NCI-H524 (cell line): ENCODE measurements around the gene GPR42.
"Not testable (repeated sequence)": the region's sequence is repeated elsewhere in the genome, so short reads cannot be mapped to it uniquely, and the experiment has no call there.

Experiments used
- DNase-seq, 2 experiments: peaks; one replicate each; lab custom pipeline; 2025; lab: John Stamatoyannopoulos, UW

Gene GPR42

DNA sequence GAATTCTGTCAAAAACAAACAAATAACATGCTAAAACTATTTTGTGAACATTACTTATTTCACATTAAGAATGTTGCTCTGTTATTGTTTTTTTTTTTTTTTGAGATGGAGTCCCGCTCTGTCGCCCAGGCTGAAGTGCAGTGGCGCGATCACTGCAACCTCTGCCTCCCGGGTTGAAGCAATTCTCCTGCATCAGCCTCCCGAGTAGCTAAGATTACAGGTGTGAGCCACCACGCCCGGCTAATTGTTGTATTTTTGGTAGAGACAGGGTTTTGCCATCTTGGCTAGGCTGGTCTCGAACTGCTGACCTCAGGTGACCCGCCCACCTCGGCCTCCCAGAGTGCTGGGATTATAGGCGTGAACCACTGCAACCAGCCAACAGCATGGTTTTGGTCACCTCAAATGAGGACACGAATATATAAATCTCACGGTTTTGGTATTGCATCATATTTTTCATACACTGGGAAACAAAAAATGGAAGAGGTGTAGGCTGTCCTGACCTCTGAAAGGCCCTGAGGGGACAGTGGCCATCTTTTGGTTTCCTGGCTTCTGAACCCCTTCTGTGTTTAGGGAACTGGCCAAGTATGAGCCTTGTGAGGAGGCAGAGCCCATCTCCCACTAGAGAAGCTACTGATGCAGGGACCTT, 25.5 kb downstream of the GPR42 start:
- DNase-seq, result no peak

DNA sequence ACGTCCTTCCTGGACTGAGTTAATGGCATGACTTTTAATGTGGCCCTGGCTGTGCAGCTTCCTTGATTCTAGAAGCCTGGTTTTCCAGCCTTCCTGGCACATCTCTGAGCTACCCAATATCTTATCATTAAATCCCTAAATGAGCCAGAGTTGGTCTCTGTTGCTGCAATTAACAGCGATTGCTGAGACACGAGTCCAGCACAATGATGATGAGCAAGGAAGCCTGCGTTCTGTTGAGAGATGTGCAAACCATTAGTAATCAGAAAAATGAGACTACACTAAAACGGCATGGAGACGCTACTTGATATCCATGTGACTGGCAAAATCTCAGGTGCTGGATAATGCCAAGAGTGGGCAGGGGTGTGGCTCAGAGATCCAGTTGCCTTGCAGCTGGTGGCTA, 26.2 kb downstream of the GPR42 start:
- DNase-seq, result no peak

DNA sequence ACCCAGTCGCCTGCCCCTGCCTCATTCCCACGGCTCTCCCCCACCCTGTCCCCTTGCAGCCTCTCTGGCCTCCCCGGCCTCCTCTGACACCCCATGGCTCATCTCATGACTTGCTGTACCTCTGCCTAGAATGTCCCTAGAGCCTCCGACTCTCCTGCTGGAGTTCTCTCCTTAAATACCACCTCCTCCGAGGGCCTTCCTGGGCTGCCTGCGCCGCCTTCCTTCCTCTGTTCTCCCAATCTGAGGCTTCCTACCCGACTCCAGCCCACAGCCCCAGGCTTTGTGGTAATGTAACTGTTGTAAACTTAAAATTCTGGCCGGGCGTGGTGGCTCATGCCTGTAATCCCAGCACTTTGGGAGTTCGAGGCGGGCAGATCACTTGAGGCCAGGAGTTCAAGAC, 27.7 kb downstream of the GPR42 start:
- DNase-seq, result no peak

DNA sequence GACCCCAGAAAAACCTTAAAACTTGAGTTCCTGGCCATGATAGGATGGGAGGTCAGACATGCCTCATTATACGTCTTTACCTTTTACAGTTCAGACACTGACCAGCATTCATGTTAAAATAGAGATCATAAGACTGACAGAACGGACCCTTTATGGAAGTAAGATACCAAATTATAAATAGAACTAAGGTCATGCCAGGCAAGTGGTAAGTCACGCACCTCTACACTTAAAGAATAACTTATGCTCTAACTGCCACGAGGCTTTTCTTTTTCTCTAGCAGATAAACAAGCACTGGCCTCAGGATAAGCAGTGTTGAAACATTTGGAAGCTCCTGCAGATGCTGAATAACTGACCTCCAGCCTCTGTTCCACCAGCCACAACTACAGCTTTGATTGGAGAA, 28.4 kb downstream of the GPR42 start:
- DNase-seq, result no peak

DNA sequence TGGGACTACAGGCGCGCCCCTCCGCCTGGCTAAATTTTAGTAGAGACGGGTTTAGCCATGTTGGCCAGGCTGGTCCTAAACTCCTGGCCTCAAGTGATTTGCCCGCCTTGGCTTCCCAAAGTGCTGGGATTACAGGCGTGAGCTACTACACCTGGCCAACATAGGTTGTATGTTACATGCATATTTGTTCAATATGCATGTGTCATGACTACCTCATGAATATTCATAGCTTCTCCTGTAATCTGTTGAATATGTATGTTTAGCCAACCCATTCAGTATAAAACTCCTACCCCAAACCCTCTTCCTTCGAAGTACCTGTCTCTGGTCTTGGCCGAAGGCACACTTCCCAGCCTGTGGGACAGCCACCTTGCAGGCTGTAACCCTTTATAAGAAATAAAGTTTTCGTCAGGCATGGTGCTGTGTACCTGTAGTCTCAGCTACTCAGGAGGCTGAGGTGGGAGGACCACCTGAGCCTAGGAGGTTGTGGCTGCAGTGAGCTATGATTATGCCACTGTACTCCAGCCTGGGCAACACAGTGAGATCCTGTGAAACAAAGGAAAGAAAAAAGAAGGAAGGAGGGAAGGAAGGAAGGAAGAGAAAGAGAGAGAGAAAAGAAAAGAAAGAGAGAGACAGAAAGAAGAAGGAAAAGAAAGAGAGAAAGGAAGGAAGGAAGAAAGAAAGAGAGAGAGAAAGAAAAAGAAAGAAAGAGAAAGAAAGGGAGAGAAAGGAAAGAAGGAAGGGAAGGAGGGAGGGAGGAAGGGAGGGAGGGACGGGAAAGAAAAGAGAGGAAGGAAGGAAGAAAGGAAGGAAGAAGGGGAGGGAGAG, 29.3 kb downstream of the GPR42 start:
- DNase-seq, result no peak

DNA sequence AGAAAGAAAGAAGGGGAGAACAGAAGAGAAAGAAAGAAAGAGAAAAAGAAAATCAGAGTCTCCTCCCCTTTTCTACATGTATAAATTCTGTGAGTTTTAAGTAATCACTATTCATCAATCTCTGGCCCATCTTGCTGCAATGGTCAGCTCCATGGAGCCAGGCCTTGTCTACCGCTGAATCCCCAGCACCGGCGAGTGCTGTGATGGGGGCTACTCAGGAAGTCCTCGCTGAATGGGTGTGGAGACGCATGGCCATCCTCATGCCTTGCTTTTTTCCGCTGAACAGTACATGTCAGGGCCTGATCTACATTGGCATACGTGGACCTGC, 29.9 kb downstream of the GPR42 start:
- DNase-seq, result no peak

DNA sequence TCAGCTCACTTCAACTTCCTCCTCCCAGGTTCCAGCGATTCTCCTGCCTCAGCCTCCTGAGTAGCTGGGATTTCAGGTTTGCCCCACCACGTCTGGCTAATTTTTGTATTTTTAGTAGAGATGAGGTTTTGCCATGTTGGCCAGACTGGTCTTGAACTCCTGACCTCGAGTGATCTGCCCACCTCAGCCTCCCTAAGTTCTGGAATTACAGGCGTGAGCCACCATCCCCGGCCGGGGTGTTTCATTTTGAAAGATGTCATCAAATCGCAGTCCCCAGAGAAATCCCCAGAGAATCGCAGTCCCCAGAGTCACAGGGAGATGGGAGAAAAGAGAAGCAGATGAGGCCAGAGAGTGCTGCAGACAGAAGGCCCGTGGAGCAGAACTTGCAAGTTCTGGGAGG, 30.5 kb downstream of the GPR42 start:
- not testable (repeated sequence) for DNase-seq

DNA sequence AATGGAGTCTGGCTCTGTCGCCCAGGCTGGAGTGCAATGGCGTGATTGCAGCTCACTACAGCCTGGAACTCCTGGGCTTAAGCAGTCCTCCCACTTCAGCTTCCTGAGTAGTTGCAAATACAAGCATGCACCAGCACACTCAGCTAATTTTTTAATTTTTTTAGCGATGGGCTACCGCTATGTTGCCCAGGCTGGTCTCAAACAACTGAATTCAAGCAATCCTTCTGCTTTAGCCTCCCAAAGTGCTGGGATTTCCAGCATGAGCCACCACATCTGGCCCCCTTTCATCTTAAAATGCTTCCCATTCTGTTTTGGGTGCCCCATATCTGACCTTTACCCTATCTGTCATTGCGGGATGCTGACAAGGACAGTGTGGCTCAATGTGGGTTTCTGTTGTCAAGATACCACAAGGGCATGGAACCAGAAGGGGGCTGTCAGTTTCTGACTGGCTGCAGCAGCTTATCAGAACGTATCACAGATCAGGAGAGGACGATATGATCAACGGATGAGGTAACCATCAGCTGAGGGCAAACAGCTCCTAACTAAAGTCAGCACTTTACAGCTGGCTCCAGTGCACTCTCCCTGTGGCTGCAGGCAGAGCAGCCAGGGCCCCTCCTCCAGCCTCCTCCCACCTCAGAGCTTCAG, 32.4 kb downstream of the GPR42 start:
- no peak for DNase-seq

DNA sequence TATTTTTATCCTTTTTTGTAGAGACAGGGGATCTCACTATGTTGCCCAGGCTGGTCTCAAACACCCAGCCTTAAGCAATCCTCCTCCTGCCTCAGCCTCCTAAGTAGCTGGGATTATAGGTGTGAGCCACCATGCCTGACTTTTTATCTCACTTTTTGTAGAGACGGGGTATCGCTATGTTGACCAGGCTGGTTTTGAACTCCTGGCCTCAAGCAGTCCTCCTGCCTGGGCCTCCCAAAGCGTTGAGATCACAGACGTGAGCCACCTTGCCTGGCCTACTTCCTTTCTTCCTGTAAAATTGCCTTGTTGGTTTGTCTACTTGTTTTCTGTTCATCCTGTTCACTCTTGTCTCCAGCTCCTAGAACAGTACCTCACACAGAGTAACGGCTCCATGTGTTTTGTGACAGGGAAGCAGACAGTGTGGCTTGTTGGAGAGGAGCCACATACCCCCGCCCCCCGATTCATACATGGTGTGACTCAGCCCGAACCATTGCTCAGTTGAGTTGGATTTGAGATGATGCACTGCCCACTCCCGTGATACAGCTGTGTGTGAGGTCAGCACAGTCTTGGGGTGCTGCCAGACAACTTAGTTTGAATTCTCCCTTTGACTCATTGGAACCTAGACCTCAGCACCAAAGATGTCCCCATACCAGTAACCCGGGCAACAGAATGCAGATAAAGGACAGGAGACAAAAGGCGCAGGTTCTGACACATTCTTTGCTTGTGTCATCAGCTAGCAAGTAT, 34.2 kb downstream of the GPR42 start:
- no peak for DNase-seq

DNA sequence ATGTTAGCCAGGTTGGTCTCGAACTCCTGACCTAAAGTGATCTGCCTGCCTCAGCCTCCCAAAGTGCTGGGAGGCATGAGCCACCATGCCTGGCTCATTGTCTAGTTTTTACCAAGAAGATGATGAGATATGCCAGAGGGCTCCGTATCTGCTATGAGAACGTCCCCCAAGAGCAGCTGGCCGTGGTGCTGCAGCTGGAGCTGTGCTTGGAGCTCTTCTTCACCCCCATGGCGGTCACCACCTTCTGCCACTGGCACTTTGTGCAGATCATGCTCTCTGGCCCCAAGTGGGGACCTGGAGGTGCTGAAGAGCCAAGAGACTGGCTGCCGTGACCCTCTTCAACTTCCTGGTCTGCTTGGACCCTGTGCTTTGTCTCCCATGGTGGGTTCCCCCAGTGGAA, 36.8 kb downstream of the GPR42 start:
- DNase-seq, result no peak

DNA sequence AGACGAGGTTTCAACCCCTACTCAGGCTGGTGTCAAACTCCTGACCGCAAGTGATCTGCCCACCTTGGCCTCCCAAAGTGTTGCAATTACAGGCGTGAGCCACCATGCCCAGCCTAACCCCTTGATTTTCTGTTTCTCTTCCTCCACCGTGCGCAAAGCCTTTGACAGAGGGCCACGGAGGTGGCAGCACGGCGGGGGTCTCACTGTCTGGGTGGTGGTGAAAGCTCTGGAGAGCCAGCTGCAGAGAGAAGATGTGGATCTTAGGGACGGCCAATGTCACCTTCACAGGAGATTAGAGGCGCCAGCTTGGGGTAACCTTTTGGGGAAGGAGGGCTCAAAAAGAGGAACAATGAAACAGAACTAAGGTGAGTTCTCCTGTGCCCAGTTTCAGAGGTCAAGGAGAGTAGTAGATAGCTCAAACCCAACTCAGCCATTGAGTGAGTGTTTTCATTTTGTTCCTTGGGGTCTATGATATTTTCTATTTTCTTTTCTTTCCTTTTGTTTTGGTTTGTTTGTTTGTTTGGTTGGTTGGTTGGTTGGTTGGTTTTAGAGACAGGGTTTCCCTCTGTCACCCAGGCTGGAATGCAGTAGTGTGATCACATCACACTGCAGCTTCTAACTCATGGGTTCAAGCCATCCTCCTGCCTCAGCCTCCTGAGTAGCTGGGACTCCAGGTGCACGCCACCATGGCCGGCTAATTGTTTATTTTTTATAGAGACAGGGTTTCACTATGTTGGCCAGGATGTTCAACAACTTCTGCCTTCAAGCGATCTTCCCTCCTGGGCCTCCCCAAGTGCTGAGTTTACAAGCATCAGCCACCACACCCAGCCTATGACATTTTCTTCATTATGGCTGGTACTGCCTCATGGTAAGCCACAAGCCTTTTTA, 37.7 kb downstream of the GPR42 start:
- DNase-seq, result no peak

DNA sequence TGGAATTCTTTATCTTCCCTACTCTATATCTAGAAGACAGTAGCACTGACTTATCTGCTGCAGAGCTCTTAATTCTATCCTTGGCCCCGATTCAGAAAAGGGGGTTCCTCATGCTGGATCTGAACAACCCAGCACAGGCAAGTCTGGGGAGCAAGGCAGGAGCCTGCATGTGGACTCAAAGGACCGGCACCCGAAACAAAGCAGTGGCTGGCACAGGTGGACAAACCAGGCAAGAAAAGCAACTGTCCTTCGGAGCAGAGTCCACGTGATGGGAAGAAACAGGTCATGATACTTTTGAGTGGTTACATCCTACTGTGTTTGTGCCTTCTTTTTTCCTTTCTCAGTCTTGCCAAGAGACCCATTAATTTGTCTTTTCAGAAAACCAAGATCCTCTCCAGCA, 38.3 kb downstream of the GPR42 start:
- no peak for DNase-seq

DNA sequence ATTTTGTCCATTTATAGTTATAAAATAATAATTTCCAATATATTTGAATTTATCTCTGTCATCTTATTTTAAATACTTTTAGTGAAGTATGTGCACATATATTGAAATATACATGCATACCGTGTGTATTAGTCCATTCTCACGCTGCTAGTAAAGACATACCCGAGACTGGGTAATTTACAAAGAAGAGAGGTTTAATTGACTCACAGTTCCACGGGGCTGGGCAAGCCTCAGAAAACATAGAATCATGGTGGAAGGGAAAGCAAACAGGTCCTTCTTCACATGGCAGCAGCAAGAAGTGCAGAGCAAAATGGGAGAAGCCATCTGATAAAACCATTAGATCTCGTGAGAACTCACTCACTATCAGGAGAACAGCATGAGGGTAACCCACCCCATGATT, 39.6 kb downstream of the GPR42 start:
- DNase-seq, result no peak

DNA sequence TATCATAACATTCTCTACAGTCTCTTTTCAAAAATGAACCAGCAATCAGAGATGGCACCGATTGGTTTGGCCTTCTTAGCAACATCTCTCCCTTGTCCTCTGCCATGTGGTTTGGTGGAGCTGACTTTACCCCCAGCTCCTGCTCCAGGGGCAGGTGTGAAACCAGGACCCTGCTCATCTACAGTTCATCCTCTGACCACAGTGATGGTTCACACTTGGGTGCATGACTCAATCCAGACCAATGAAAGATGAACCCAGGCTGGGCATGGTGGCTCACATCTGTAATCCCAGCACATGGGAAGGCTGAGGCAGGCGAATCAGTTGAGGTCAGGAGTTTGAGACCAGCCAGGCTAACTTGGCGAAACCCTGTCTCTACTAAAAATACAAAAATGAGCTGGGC, 43.6 kb downstream of the GPR42 start:
- DNase-seq, result no peak

DNA sequence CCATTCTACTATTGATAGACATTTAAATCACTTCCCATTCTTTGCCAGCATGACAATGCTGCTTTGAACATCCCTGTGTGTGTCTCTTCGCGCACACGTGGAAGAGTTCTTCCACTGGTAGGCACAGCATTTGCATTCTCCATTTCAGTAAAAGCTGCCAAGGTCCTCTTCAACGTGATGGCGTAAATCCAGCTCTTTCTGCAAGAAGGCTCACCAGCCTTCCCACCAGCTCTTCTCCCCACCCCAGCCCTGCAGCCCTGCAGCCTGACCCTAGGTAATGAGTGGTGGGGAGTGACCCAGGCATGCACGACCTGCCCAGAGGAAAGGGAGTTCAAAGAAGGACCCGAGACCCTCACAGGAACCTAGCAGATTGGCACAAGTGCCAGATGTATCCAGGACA, 45.5 kb downstream of the GPR42 start:
- DNase-seq, result no peak

DNA sequence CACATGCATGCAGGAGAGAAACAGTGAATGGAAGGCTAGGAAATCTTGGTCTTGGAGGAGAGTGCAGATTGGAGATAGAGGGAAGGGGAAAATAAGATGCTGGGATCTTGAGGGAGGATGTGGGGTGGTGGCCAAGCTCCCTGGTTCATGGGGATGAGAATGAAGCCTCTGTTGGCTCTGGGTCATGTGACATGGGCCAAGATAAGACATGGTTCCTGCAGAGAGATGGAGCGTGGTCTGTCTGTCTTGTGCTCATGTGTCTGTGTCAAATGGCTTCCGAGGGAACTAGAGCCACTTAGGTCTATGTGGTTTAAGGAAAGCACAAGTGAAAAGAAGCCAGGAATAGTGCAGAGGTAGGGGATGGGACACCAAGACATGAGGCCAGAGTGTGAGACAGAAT, 46.4 kb downstream of the GPR42 start:
- DNase-seq, result no peak

DNA sequence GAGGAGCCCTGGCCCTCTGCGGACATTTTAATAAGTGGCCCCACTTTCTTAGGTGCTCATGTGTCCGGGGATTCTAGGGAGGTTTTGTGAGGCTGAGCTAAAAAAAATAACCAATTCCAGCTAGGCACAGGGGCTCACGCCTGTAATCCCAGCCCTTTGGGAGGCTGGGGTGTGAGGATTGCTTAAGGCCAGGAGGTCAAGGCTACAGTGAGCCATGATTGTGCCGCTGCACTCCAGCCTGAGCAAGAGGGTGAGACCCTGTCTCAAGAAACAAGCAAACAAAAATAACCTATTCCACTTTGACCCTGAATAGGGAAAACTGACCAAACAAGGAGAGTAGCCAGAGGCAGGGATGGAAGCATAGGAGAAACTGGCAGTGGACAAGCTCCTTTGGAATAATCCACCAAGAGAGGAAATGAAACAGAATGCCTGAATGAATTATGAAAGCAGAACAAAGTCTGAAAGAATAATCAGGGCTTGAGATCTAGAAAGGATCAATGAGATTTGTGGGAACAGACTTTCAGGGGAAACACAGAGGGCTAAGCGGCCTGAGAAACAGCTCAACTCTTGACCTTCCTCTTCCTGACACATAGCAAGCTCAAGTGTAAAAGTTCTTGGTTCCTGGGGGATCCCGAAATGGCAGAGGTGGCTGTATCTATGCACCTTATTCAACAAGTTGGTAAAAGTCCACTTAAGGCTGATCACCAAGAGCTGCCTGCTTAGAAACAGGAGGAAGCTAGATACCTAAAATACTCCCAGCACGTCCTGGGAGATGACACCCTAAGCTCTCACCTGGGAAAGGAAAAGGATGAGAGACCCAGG, 47.1 kb downstream of the GPR42 start:
- DNase-seq, result no peak

DNA sequence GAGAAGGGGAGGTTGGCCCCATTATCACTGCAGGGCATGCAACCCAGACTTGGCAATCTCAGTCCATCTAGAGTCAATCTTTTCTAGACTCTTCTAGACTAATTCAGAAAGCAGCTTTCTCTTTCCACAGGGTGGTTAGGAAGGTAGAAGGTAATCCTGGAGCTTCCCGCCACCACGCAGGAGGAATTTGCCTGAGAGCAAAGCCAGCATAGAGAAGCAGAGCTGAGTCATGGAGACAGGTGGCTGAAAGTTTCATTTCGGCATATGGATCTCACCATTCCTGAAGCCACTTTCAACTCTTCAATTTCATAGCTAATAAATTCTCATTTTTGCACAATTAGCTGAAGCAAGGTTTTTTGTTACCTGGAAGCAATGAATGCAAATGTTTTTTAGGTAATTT, 48.2 kb downstream of the GPR42 start:
- no peak for DNase-seq

DNA sequence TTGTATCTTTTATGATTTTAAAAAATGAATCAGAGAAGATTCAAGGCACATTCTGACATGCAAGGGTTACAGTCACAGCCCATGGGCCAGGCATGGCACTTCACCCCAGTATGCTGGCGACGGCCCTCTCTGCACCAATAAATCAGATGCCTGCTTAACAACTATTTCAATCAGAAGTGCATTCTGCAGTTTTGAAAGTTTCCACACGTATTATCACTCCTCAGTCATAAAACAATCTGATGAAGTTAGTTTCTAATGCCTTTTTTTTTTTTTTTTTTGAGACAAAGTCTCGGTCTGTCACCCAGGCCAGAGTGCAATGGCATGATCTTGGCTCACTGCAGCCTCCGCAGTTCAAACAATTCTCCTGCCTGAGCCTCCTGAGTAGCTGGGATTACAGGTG, 48.9 kb downstream of the GPR42 start:
- no peak for DNase-seq

DNA sequence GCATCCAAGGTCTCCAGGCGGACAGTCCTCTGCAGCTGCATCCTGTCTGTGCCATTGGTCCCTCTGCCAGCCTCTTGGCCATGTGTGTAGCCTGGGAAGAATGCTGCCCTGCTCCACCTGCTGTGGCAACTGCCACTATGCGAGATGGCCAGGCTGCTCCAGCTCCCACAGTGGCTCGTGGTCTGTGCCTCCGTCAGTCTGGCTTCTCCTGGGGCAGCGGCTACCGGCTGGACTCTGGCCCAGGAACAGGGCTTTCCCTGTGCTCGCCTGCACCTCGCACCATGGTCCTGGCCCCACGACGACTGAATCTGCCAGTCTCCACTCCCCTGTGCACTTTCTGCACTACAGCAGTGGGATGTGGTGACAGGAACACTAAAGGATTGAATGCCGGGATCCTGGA, 50.5 kb downstream of the GPR42 start:
- no peak for DNase-seq
